ENCODE data around the gene RBBP8NL. TPM values are rescaled to one million over a fixed set of nuclear protein-coding genes. Genes with fewer than 3 reads are reported as not detected.
A peak's percentile ranks its signal among the peaks of the same experiment; 100 is the strongest.

The RBBP8NL gene
- total RNA-seq, 1 donor from 2014 or later = 0.10 TPM

- Mint-ChIP-seq H3K4me1 (ENCODE audit: unreplicated experiment) (peaks cover 8% of the 10 kb centered on the region), H3K9me3 (ENCODE audit: unreplicated experiment) (no peaks in the 10 kb centered on the region), H3K27ac (ENCODE audit: unreplicated experiment) (no peak overlapping the region), H3K27me3 (ENCODE audit: unreplicated experiment) (peaks cover 10% of the 10 kb centered on the region), H3K4me3 (ENCODE audit: unreplicated experiment) (no peak overlapping the region), H3K36me3 (ENCODE audit: low read depth, unreplicated experiment) (peaks cover 7% of the 10 kb centered on the region)
- TF ChIP-seq CTCF (IDR thresholded peaks at IDR 0.05; ENCODE audit: unreplicated experiment) = no peak
- no peak for DNase-seq (ENCODE audit: low spot score)
Measured at GRCh38 chr20:62378215-62378614, 49.1 kb downstream of the RBBP8NL start.

GRCh38 chr20:62377615-62378178 lies 49.6 kb downstream of the RBBP8NL start:
- H3K27me3 Mint-ChIP-seq (ENCODE audit: unreplicated experiment) = peaks cover 13% of the 10 kb centered on the region
- H3K4me3 Mint-ChIP-seq (ENCODE audit: unreplicated experiment) = no peak overlapping the region
- no peak for TF ChIP-seq CTCF (IDR thresholded peaks at IDR 0.05; ENCODE audit: unreplicated experiment)
- peaks cover 7% of the 10 kb centered on the region for H3K36me3 Mint-ChIP-seq (ENCODE audit: low read depth, unreplicated experiment)
- H3K9me3 Mint-ChIP-seq (ENCODE audit: unreplicated experiment) = no peaks in the 10 kb centered on the region
- H3K4me1 Mint-ChIP-seq (ENCODE audit: unreplicated experiment) = peaks cover 8% of the 10 kb centered on the region
- no peak overlapping the region for H3K27ac Mint-ChIP-seq (ENCODE audit: unreplicated experiment)
- DNase-seq (ENCODE audit: low spot score) = no peak

- Mint-ChIP-seq H3K27ac (ENCODE audit: unreplicated experiment) (no peak overlapping the region), H3K36me3 (ENCODE audit: low read depth, unreplicated experiment) (peaks cover 5% of the 10 kb centered on the region), H3K4me3 (ENCODE audit: unreplicated experiment) (no peak overlapping the region), H3K27me3 (ENCODE audit: unreplicated experiment) (peaks cover 13% of the 10 kb centered on the region), H3K9me3 (ENCODE audit: unreplicated experiment) (no peaks in the 10 kb centered on the region), H3K4me1 (ENCODE audit: unreplicated experiment) (peaks cover 8% of the 10 kb centered on the region)
- TF ChIP-seq CTCF (IDR thresholded peaks at IDR 0.05; ENCODE audit: unreplicated experiment) = no peak
- no peak for DNase-seq (ENCODE audit: low spot score)
Measured at GRCh38 chr20:62377064-62377461, 50.3 kb downstream of the RBBP8NL start.

- H3K27me3 Mint-ChIP-seq (ENCODE audit: unreplicated experiment) = peaks cover 10% of the 10 kb centered on the region
- H3K4me1 Mint-ChIP-seq (ENCODE audit: unreplicated experiment) = peaks cover 4% of the 10 kb centered on the region
- H3K4me3 Mint-ChIP-seq (ENCODE audit: unreplicated experiment) = no peak overlapping the region
- peak; percentile 49 for DNase-seq (ENCODE audit: low spot score)
- TF ChIP-seq CTCF (IDR thresholded peaks at IDR 0.05; ENCODE audit: unreplicated experiment) = no peak
- H3K36me3 Mint-ChIP-seq (ENCODE audit: low read depth, unreplicated experiment) = no peaks in the 10 kb centered on the region
- no peak overlapping the region for H3K27ac Mint-ChIP-seq (ENCODE audit: unreplicated experiment)
- no peaks in the 10 kb centered on the region for H3K9me3 Mint-ChIP-seq (ENCODE audit: unreplicated experiment)
Measured at GRCh38 chr20:62376112-62377063, 51.0 kb downstream of the RBBP8NL start.

Measured in endothelial cell (in vitro differentiated cells).